Endothelial cell of umbilical vein (primary cell): ENCODE measurements around the gene IL36G. TPM values are rescaled to one million over a fixed set of nuclear protein-coding genes. Genes with fewer than 3 reads are reported as not detected.

Experiments used
- Bru-seq: library from RNA; stranded (reverse); fragments of 400-500 nt; gene quantifications from one replicate; lab custom pipeline; 2021; lab: Mats Ljungman, UMichigan
- BruChase-seq, 2 experiments: library from RNA; stranded (reverse); fragments of 400-500 nt; gene quantifications; one replicate each; lab custom pipeline; 2021; lab: Mats Ljungman, UMichigan
- BruUV-seq: library from RNA; stranded (reverse); fragments of 400-500 nt; replicated peaks from 2 replicates; lab custom pipeline; 2021; lab: Mats Ljungman, UMichigan
- CTCF ChIA-PET: fragments of 300-600, 350-600 bp; sonication (Branson Sonifier 250); formaldehyde crosslinking; loops from one replicate; lab custom pipeline; 2021; ENCODE audit warnings: antibody characterized with exemption, inconsistent platforms; lab: Charles Lee
- POLR2A ChIA-PET: fragments of 300-600, 350-600 bp; sonication (Branson Sonifier 250); formaldehyde crosslinking; loops from one replicate; lab custom pipeline; 2021; ENCODE audit warnings: antibody characterized with exemption, inconsistent platforms; lab: Charles Lee
- DNase-seq: peaks from one replicate; pipeline ENCODE4 v3.0.0-alpha.2; 2011; ENCODE audit warnings: low read depth, low spot score
- FAIRE-seq: peaks from 2 replicates; lab custom pipeline; 2011; peaks lifted over from hg19 to GRCh38; lab: Jason Lieb, UNC
- H2AFZ ChIP-seq: 2 replicates; pipeline ENCODE4 v1.6.0; 2012; ENCODE audit warnings: low read depth, low read length, control low read depth, inconsistent platforms
- H3K27ac ChIP-seq: 2 replicates; pipeline ENCODE4 v1.5.1; 2011; ENCODE audit warnings: low read depth, mild to moderate bottlenecking, control low read depth, low read length, moderate library complexity; ENCODE audit not compliant: insufficient read depth
- H3K27me3 ChIP-seq, 2 experiments: 2 replicates each; pipeline versions ENCODE4 v1.6.0 to v1.6.1; 2011; ENCODE audit warnings: low read length in 2 of 2, mixed read lengths in 1 of 2; ENCODE audit not compliant: control insufficient read depth in 2 of 2, insufficient read depth in 2 of 2
- H3K36me3 ChIP-seq, 2 experiments: 2 replicates in 1 of 2; 3 replicates in 1 of 2; pipeline ENCODE4 v1.5.1; 2011; ENCODE audit warnings: low read length in 2 of 2, mild to moderate bottlenecking in 1 of 2, moderate library complexity in 1 of 2; ENCODE audit not compliant: control insufficient read depth in 2 of 2, insufficient read depth in 2 of 2; ENCODE audit errors: extremely low read depth in 1 of 2
- H3K4me1 ChIP-seq: 3 replicates; pipeline ENCODE4 v1.5.1; 2011; ENCODE audit warnings: mild to moderate bottlenecking, low read length; ENCODE audit not compliant: control insufficient read depth, insufficient read depth; ENCODE audit errors: extremely low read depth
- H3K4me2 ChIP-seq: 2 replicates; pipeline ENCODE4 v1.6.1; 2011; ENCODE audit warnings: low read length, control low read depth, mixed read lengths; ENCODE audit not compliant: insufficient read depth
- H3K4me3 ChIP-seq, 3 experiments: fragments of 200-600 bp in 1 of 3; sonication (generic), shearing (Covaris generic) in 1 of 3; replicated peaks in 1 of 3; 2 replicates each; pipeline ENCODE4 v1.5.1; 2011 to 2016; ENCODE audit warnings: control low read depth in 3 of 3, low read length in 3 of 3, mild to moderate bottlenecking in 2 of 3, inconsistent platforms in 1 of 3, low read depth in 1 of 3, moderate library complexity in 1 of 3; ENCODE audit not compliant: insufficient read depth in 1 of 3
- H3K79me2 ChIP-seq: 2 replicates; pipeline ENCODE4 v1.6.0; 2012; ENCODE audit warnings: low read length, inconsistent platforms; ENCODE audit not compliant: control insufficient read depth, insufficient read depth
- H3K9ac ChIP-seq: replicated peaks from 2 replicates; pipeline ENCODE3; 2011; ENCODE audit warnings: low read length, control low read depth; ENCODE audit not compliant: insufficient read depth; ENCODE audit errors: extremely low read depth
- H3K9me1 ChIP-seq: replicated peaks from 3 replicates; pipeline ENCODE4 v1.6.0; 2011; ENCODE audit warnings: mild to moderate bottlenecking, low read length; ENCODE audit not compliant: control insufficient read depth, insufficient read depth; ENCODE audit errors: extremely low read depth
- H3K9me3 ChIP-seq: replicated peaks from 2 replicates; pipeline ENCODE4 v1.5.1; 2012; ENCODE audit warnings: low read length, inconsistent platforms; ENCODE audit not compliant: control insufficient read depth, insufficient read depth
- H4K20me1 ChIP-seq: replicated peaks from 2 replicates; pipeline ENCODE3; 2011; ENCODE audit warnings: mild to moderate bottlenecking, low read length; ENCODE audit not compliant: control insufficient read depth, insufficient read depth; ENCODE audit errors: extremely low read depth
- EZH2 ChIP-seq: IDR thresholded peaks from 2 replicates; pipeline ENCODE4 v1.6.1; 2012; ENCODE audit warnings: borderline replicate concordance, low read depth, mild to moderate bottlenecking, moderate library complexity, low read length, inconsistent platforms; ENCODE audit not compliant: severe bottlenecking
- FOS ChIP-seq: IDR thresholded peaks from 2 replicates; pipeline ENCODE4 v1.6.1; 2011; ENCODE audit warnings: mild to moderate bottlenecking, low read length, moderate library complexity, borderline replicate concordance; ENCODE audit not compliant: insufficient read depth
- GATA2 ChIP-seq: IDR thresholded peaks from 2 replicates; pipeline ENCODE4 v1.7.0; 2011; ENCODE audit warnings: low read depth, mild to moderate bottlenecking, moderate library complexity, mixed read lengths, low read length; ENCODE audit not compliant: insufficient read length, insufficient read depth
- JUN ChIP-seq: IDR thresholded peaks from 2 replicates; pipeline ENCODE4 v1.6.1; 2011; ENCODE audit warnings: borderline replicate concordance, low read depth; ENCODE audit not compliant: insufficient read length, insufficient read depth
- MYC ChIP-seq: IDR thresholded peaks from one replicate; pipeline ENCODE4 v1.6.1; 2011; ENCODE audit warnings: mild to moderate bottlenecking, low read depth, low read length
- POLR2A ChIP-seq: IDR thresholded peaks from 2 replicates; pipeline ENCODE4 v1.6.1; 2012; ENCODE audit warnings: low read depth, mild to moderate bottlenecking, control low read depth, low read length
- POLR2AphosphoS5 ChIP-seq: IDR thresholded peaks from 2 replicates; pipeline ENCODE4 v1.6.1; 2012; ENCODE audit warnings: low read depth, mild to moderate bottlenecking, control low read depth, low read length, moderate library complexity; ENCODE audit not compliant: insufficient read depth
- dilution Hi-C: fragments of 300-500 bp; cut with MboI; formaldehyde crosslinking; loops from one replicate; pipeline ENCODE4 v1.15.0; 2019; ENCODE audit warnings: low sequenced_read_pairs; ENCODE audit not compliant: extremely low pct_ligation_motif_present
- intact Hi-C: fragments of 100-400 bp; cut with micrococcal nuclease; formaldehyde crosslinking; loops from one replicate; pipeline ENCODE4 v1.10.0; 2022
- long read RNA-seq: library from polyadenylated mRNA; stranded (forward); transcript quantifications from one replicate; pipeline ENCODE4 v2.0.0, GENCODE V29; 2021
- polyA minus RNA-seq, 3 experiments: library from RNA; depleted of rRNA, polyadenylated mRNA; stranded (reverse); fragments of >200 nt; gene quantifications; 1 replicate in 1 of 3; 2 replicates in 2 of 3; pipeline ENCODE4 v1.2.3, GENCODE V29; 2011
- polyA plus RNA-seq, 4 experiments: library from polyadenylated mRNA; depleted of rRNA in 3 of 4; stranded (reverse) in 3 of 4; unstranded in 1 of 4; fragments of >200 nt; gene quantifications; 2 replicates each; pipeline versions ENCODE4 v1.2.1 to v1.2.3, GENCODE V29; 2011 to 2012; ENCODE audit warnings: missing spikeins in 1 of 4
- total RNA-seq: library from RNA; stranded (reverse); gene quantifications from 2 replicates; pipeline ENCODE4 v1.2.3, GENCODE V29; 2021
- TF ChIP-seq, protein P1 (sequence below): IDR thresholded peaks from 2 replicates; pipeline ENCODE4 v1.6.1; 2011; ENCODE audit not compliant: insufficient read depth, insufficient read length
- TF ChIP-seq, protein P2 (sequence below), 2 donors: IDR thresholded peaks; 1 replicate in 1 of 2; 2 replicates in 1 of 2; pipeline ENCODE4 v1.5.1; 2011; ENCODE audit warnings: low read length in 2 of 2, mild to moderate bottlenecking in 2 of 2, moderate library complexity in 2 of 2, control low read depth in 1 of 2, inconsistent platforms in 1 of 2, low read depth in 1 of 2; ENCODE audit not compliant: insufficient read depth in 1 of 2; ENCODE audit errors: extremely low read depth in 1 of 2

IL36G gene
- not detected in 2 replicates for total RNA-seq
- not detected in 2 replicates for polyA plus RNA-seq
- not detected in 2 replicates for polyA plus RNA-seq (2011; cell fraction: cytosol; rRNA removed)
- polyA plus RNA-seq (2011; cell fraction: nucleus; rRNA removed): 0.13 and 0.15 TPM in 2 replicates
- not detected in 2 replicates for polyA plus RNA-seq (2012)
- polyA minus RNA-seq: not detected in 2 replicates
- polyA minus RNA-seq (2011; cell fraction: cytosol; rRNA and poly(A)+ RNA removed): not detected
- polyA minus RNA-seq (2011; cell fraction: nucleus; rRNA and poly(A)+ RNA removed): not detected in 2 replicates
- not detected for Bru-seq, nascent RNA
- BruChase-seq, experiment 1, labeled RNA remaining after a 6-hour chase: not detected
- BruChase-seq, experiment 2, labeled RNA remaining after a 2-hour chase: not detected
- long read RNA-seq: 0 reads

DNA sequence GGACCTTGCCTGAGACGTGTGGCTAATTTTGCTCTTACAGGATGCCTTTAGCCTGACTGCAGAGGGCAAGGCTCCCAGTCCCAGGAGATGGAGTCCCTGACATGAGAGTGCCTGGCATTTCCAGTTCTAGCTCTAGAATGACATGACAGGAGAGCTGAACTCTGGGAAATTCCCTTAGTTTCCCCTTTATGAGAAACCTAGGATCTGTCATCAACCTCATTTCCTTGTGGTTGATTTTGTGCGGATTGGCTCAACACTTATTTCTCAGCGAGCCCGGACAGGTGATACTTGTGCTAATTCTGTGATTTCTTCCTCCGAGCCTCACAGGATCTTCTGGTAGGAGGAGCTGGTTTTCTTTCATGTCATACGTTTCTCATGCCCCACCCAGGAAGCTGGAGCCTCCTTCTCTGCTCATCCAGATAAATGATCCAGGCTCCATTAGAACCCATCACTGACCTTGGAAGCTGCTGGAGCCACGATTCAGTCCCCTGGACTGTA lies at the start of gene IL36G:
Gene IL36G, plus strand, starts transcription at position 448 of the 498 bp plus-strand sequence. CDS start 633 bp downstream, outside the sequence.
- intact Hi-C loops: no loop called here
- H3K9ac ChIP-seq: no peak within 1 kb of the TSS
- no peak for FAIRE-seq
- DNase-seq: no peak
- TF ChIP-seq MYC: no peak
- TF ChIP-seq, protein P1, sequence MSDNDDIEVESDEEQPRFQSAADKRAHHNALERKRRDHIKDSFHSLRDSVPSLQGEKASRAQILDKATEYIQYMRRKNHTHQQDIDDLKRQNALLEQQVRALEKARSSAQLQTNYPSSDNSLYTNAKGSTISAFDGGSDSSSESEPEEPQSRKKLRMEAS: no peak
- no peak for TF ChIP-seq FOS
- no peak for TF ChIP-seq POLR2A
- no peak for TF ChIP-seq EZH2
- TF ChIP-seq GATA2: no peak
- TF ChIP-seq, protein P2, sequence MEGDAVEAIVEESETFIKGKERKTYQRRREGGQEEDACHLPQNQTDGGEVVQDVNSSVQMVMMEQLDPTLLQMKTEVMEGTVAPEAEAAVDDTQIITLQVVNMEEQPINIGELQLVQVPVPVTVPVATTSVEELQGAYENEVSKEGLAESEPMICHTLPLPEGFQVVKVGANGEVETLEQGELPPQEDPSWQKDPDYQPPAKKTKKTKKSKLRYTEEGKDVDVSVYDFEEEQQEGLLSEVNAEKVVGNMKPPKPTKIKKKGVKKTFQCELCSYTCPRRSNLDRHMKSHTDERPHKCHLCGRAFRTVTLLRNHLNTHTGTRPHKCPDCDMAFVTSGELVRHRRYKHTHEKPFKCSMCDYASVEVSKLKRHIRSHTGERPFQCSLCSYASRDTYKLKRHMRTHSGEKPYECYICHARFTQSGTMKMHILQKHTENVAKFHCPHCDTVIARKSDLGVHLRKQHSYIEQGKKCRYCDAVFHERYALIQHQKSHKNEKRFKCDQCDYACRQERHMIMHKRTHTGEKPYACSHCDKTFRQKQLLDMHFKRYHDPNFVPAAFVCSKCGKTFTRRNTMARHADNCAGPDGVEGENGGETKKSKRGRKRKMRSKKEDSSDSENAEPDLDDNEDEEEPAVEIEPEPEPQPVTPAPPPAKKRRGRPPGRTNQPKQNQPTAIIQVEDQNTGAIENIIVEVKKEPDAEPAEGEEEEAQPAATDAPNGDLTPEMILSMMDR (IDR thresholded peaks at IDR 0.05; ENCODE audit: extremely low read depth in 1 of 2, insufficient read depth in 1 of 2, low read depth in 1 of 2, low read length in 2 of 2): no peak
- TF ChIP-seq POLR2AphosphoS5: no peak
- TF ChIP-seq JUN: no peak
- ChIA-PET CTCF (no interaction called here), POLR2A (no interaction called here)
- no peaks in the 10 kb centered on the region for H4K20me1 ChIP-seq
- dilution Hi-C loops: no loop called here
- no peak within 1 kb of the TSS for H2AFZ ChIP-seq
- H3K9me1 ChIP-seq: no peaks in the 10 kb centered on the region
- H3K9me3 ChIP-seq: no peaks in the 10 kb centered on the region
- H3K27ac ChIP-seq: no peak within 1 kb of the TSS
- H3K4me1 ChIP-seq: no peaks in the 10 kb centered on the region
- no peaks in the 10 kb centered on the region for H3K79me2 ChIP-seq
- H3K36me3 ChIP-seq: no peaks in the 10 kb centered on the region
- no TSS peak for BruUV-seq
- no peak within 1 kb of the TSS for H3K4me3 ChIP-seq
- H3K27me3 ChIP-seq: peaks cover 0 to 6% of the 10 kb centered on the region in 2 experiments
- no peak within 1 kb of the TSS for H3K4me2 ChIP-seq
